ENCODE measurements around the gene KDM4C. TPM values are rescaled to one million over a fixed set of nuclear protein-coding genes. Genes with fewer than 3 reads are reported as not detected.

The KDM4C gene
- total and polyA plus RNA-seq, 2 of the 8 experiments (the other 6 are each of a cell fraction or from before 2014, with no cell fraction given), result 13.0 to 26.1 TPM

DNA sequence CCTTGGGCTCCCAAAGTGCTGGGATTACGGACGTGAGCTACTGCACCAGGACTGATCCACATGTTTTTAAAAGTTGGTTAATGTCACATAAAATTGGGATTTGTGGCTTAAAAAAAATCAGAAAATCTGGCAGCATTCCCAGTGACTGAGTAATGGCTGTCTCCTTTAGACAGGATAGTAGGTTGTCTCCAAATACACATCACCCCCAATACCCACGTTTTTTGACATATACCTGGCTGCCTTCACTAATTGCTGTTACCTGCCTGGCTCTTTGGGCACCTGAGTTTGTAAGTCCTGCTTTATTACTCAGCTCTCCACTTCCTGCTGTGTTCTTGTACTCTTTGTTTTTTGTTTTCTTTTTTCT, 84.8 kb downstream of the KDM4C start:
- Histone ChIP-seq H4K8ac (ENCODE audit: extremely low read depth, insufficient read depth, low read length) (no peak overlapping the region), H3K27ac (ENCODE audit: low read depth, low read length) (no peak overlapping the region), H3K4me1 (replicated peaks in 1 of 4; ENCODE audit: control insufficient read depth in 3 of 4, insufficient read depth in 4 of 4, low read length in 3 of 4) (peaks cover 0 to 6% (median 3%) of the 10 kb centered on the region in 4 experiments; a peak in 3 of 7 replicates), H3K23ac (ENCODE audit: insufficient read length) (no peak overlapping the region), H3K23me2 (ENCODE audit: low read depth, low read length) (no peaks in the 10 kb centered on the region), H3K9me3 (ENCODE audit: insufficient read depth in 2 of 2, low read depth in 1 of 2, low read length in 1 of 2) (no peaks in the 10 kb centered on the region), H3K4me3 (ENCODE audit: extremely low read depth in 1 of 4, insufficient read depth in 2 of 4, low read depth in 3 of 4, low read length in 4 of 4) (no peak overlapping the region), H2BK15ac (ENCODE audit: low read length) (no peak overlapping the region), H2BK12ac (ENCODE audit: low read depth, low read length) (no peak overlapping the region), H4K20me1 (replicated peaks in 1 of 2; ENCODE audit: control insufficient read depth in 1 of 2, insufficient read depth in 2 of 2, low read length in 2 of 2) (no peaks in the 10 kb centered on the region), H4K5ac (ENCODE audit: insufficient read length, low read depth, low read length) (no peak overlapping the region), H3K9ac (replicated peaks in 1 of 4; ENCODE audit: extremely low read depth in 1 of 4, low read depth in 3 of 4, low read length in 3 of 4) (no peak overlapping the region), H3K18ac (ENCODE audit: extremely low read depth, low read length) (no peak overlapping the region), H4K91ac (replicated peaks; ENCODE audit: insufficient read length, low read length) (no peak overlapping the region), H3K79me1 (ENCODE audit: low read depth, low read length) (peaks cover 3% of the 10 kb centered on the region; the same call in 1 of the 2 replicates), H3K56ac (replicated peaks; ENCODE audit: insufficient read length, low read depth, low read length) (no peak overlapping the region), H2BK5ac (ENCODE audit: low read depth, low read length) (no peak overlapping the region), H2BK20ac (ENCODE audit: low read length) (no peak overlapping the region), H3K79me2 (ENCODE audit: control insufficient read depth in 1 of 2, insufficient read depth in 2 of 2, low read length in 2 of 2) (no peaks in the 10 kb centered on the region; a peak in 1 of 4 replicates), H3K14ac (ENCODE audit: insufficient read length) (no peak overlapping the region), H2AK5ac (ENCODE audit: low read depth, low read length) (no peak overlapping the region), H2AFZ (ENCODE audit: low read length) (no peak overlapping the region), H3K27me3 (replicated peaks in 1 of 4; ENCODE audit: control insufficient read depth in 3 of 4, extremely low read depth in 1 of 4, insufficient read depth in 3 of 4, low read length in 3 of 4) (no peaks in the 10 kb centered on the region), H3K4me2 (ENCODE audit: insufficient read depth in 1 of 2, low read depth in 2 of 2, low read length in 2 of 2) (no peak overlapping the region), H2BK120ac (replicated peaks; ENCODE audit: low read depth, low read length) (no peak overlapping the region), H3K4ac (replicated peaks; ENCODE audit: insufficient read length, low read depth, low read length) (no peak overlapping the region), H3K36me3 (ENCODE audit: control insufficient read depth in 2 of 4, insufficient read depth in 4 of 4, low read length in 3 of 4) (no peaks in the 10 kb centered on the region)
- POLR2A ChIA-PET (ENCODE audit: partially characterized antibody), result no interaction called here
- WGBS, 2 experiments (ENCODE audit: extremely low coverage in 1 of 2, insufficient coverage in 1 of 2, insufficient read length in 1 of 2, insufficient replicate concordance in 2 of 2, low coverage in 1 of 2, low lambda C conversion rate in 2 of 2, missing lambda C conversion rate in 1 of 2), result 86% methylated on average over 3 of the region's 3 CpGs; no CpG with 5 or more reads in 1 of the 2 experiments
- CTCF ChIA-PET (ENCODE audit: partially characterized antibody), result interaction anchor here (13.6 kb wide), 1 partner anchor 16 kb away, joined by 120 read pairs; no protein-coding TSS in a partner anchor
- FAIRE-seq (no peak), DNase-seq (ENCODE audit: low read depth in 1 of 2, low spot score in 2 of 2) (no peak)
- TF ChIP-seq SIN3A (conservative IDR thresholded peaks at IDR 0.05 in 1 of 2, IDR thresholded peaks at IDR 0.05 in 1 of 2; ENCODE audit: low read depth in 1 of 2, low read length in 2 of 2) (no peak), MAFK (IDR thresholded peaks at IDR 0.05; ENCODE audit: low read depth, low read length) (no peak), RXRA (IDR thresholded peaks at IDR 0.05; ENCODE audit: insufficient read depth, low read depth, low read length) (no peak), CBX5 (IDR thresholded peaks at IDR 0.05; ENCODE audit: low read depth, low read length) (no peak), ASH2L (IDR thresholded peaks at IDR 0.05; ENCODE audit: low read length) (no peak), HDAC6 (IDR thresholded peaks at IDR 0.05; ENCODE audit: low read depth, low read length) (no peak), TAF1 (IDR thresholded peaks at IDR 0.05; ENCODE audit: low read depth, low read length) (no peak), BCL11A (IDR thresholded peaks at IDR 0.05; ENCODE audit: low read depth in 2 of 2, low read length in 2 of 2) (no peak), CHD1 (IDR thresholded peaks at IDR 0.05; ENCODE audit: low read depth, low read length) (no peak), POLR2A (IDR thresholded peaks at IDR 0.05; ENCODE audit: control extremely low read depth in 1 of 2, low read depth in 2 of 2, low read length in 2 of 2) (no peak), EP300 (IDR thresholded peaks at IDR 0.05; ENCODE audit: borderline replicate concordance in 1 of 2, low read depth in 2 of 2, low read length in 2 of 2) (no peak)

Data from H1 (cell line).